Measurements from ENCODE around the gene PRLR. TPM values are rescaled to one million over a fixed set of nuclear protein-coding genes. Genes with fewer than 3 reads are reported as not detected.

PRLR gene
- total RNA-seq, 1 donor from 2014 or later: 0.21 TPM

- Mint-ChIP-seq H3K4me1 (ENCODE audit: unreplicated experiment) (no peaks in the 10 kb centered on the region), H3K4me3 (ENCODE audit: unreplicated experiment) (no peak overlapping the region), H3K27me3 (ENCODE audit: unreplicated experiment) (no peaks in the 10 kb centered on the region), H3K9me3 (ENCODE audit: unreplicated experiment) (no peaks in the 10 kb centered on the region), H3K36me3 (ENCODE audit: low read depth, unreplicated experiment) (no peaks in the 10 kb centered on the region), H3K27ac (ENCODE audit: unreplicated experiment) (no peak overlapping the region)
- TF ChIP-seq, protein P1, sequence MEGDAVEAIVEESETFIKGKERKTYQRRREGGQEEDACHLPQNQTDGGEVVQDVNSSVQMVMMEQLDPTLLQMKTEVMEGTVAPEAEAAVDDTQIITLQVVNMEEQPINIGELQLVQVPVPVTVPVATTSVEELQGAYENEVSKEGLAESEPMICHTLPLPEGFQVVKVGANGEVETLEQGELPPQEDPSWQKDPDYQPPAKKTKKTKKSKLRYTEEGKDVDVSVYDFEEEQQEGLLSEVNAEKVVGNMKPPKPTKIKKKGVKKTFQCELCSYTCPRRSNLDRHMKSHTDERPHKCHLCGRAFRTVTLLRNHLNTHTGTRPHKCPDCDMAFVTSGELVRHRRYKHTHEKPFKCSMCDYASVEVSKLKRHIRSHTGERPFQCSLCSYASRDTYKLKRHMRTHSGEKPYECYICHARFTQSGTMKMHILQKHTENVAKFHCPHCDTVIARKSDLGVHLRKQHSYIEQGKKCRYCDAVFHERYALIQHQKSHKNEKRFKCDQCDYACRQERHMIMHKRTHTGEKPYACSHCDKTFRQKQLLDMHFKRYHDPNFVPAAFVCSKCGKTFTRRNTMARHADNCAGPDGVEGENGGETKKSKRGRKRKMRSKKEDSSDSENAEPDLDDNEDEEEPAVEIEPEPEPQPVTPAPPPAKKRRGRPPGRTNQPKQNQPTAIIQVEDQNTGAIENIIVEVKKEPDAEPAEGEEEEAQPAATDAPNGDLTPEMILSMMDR (IDR thresholded peaks at IDR 0.05; ENCODE audit: unreplicated experiment): no peak
- DNase-seq (ENCODE audit: low spot score): no peak
These were observed 219.6 kb downstream of the PRLR start for GRCh38 chr5:35010676-35011075.

DNA sequence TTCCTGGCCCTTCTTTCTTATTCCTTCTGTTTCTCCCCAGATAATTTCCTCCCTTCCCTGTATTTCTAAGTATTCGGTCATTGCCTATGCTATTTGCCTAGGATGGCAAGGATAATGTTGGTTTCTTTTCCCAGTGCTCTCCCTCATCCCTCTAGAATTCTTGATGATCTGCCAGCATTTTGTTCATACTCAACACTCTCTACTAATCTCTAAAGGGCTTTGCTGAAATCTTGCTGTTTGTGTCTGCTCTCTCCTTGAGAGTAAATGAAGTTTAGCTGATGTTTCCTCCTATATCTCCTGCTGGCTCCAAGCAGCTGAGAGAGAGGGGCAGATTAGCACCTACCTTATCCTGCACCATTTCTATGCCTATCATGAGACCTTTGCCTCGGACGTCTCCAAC, 220.6 kb downstream of the PRLR start:
- Mint-ChIP-seq H3K4me3 (ENCODE audit: unreplicated experiment) (no peak overlapping the region), H3K27me3 (ENCODE audit: unreplicated experiment) (peaks cover 2% of the 10 kb centered on the region), H3K4me1 (ENCODE audit: unreplicated experiment) (no peaks in the 10 kb centered on the region), H3K36me3 (ENCODE audit: low read depth, unreplicated experiment) (no peaks in the 10 kb centered on the region), H3K9me3 (ENCODE audit: unreplicated experiment) (no peaks in the 10 kb centered on the region), H3K27ac (ENCODE audit: unreplicated experiment) (no peak overlapping the region)
- TF ChIP-seq, protein P1 (IDR thresholded peaks at IDR 0.05; ENCODE audit: unreplicated experiment): no peak
- no peak for DNase-seq (ENCODE audit: low spot score)

- Mint-ChIP-seq H3K27ac (ENCODE audit: unreplicated experiment) (no peak overlapping the region), H3K36me3 (ENCODE audit: low read depth, unreplicated experiment) (no peaks in the 10 kb centered on the region), H3K27me3 (ENCODE audit: unreplicated experiment) (peaks cover 2% of the 10 kb centered on the region), H3K9me3 (ENCODE audit: unreplicated experiment) (no peaks in the 10 kb centered on the region), H3K4me1 (ENCODE audit: unreplicated experiment) (no peaks in the 10 kb centered on the region), H3K4me3 (ENCODE audit: unreplicated experiment) (no peak overlapping the region)
- TF ChIP-seq, protein P1 (IDR thresholded peaks at IDR 0.05; ENCODE audit: unreplicated experiment): no peak
- no peak for DNase-seq (ENCODE audit: low spot score)
These were observed 221.3 kb downstream of the PRLR start for GRCh38 chr5:35009019-35009418.

- TF ChIP-seq, protein P1 (IDR thresholded peaks at IDR 0.05; ENCODE audit: unreplicated experiment): no peak
- no peak overlapping the region for H3K4me3 Mint-ChIP-seq (ENCODE audit: unreplicated experiment)
- peaks cover 2% of the 10 kb centered on the region for H3K27me3 Mint-ChIP-seq (ENCODE audit: unreplicated experiment)
These were observed 225.5 kb downstream of the PRLR start for GRCh38 chr5:35004771-35005170.

GRCh38 chr5:35004200-35004599, 226.1 kb downstream of the PRLR start:
- Mint-ChIP-seq H3K27me3 (ENCODE audit: unreplicated experiment) (peaks cover 2% of the 10 kb centered on the region), H3K27ac (ENCODE audit: unreplicated experiment) (no peak overlapping the region), H3K36me3 (ENCODE audit: low read depth, unreplicated experiment) (no peaks in the 10 kb centered on the region), H3K4me3 (ENCODE audit: unreplicated experiment) (no peak overlapping the region), H3K4me1 (ENCODE audit: unreplicated experiment) (no peaks in the 10 kb centered on the region), H3K9me3 (ENCODE audit: unreplicated experiment) (no peaks in the 10 kb centered on the region)
- DNase-seq (ENCODE audit: low spot score): no peak
- TF ChIP-seq, protein P1 (IDR thresholded peaks at IDR 0.05; ENCODE audit: unreplicated experiment): no peak

More at GRCh38 chr5:35004771-35005170, 225.5 kb downstream of the PRLR start:
- Mint-ChIP-seq H3K27ac (ENCODE audit: unreplicated experiment) (no peak overlapping the region), H3K36me3 (ENCODE audit: low read depth, unreplicated experiment) (no peaks in the 10 kb centered on the region), H3K4me1 (ENCODE audit: unreplicated experiment) (no peaks in the 10 kb centered on the region), H3K9me3 (ENCODE audit: unreplicated experiment) (no peaks in the 10 kb centered on the region)
- no peak for DNase-seq (ENCODE audit: low spot score)
